ENCODE data around the gene RPGRIP1L. TPM values are rescaled to one million over a fixed set of nuclear protein-coding genes. Genes with fewer than 3 reads are reported as not detected.

Gene RPGRIP1L
- total RNA-seq, 1 experiment from 2014 or later, result 4.1 TPM

Other genes starting within 250 kb of the RPGRIP1L start
- 11.9 and 12.0 TPM in 2 replicates for gene AKTIP, start 200.7 kb downstream of the RPGRIP1L start, total RNA-seq (2014; rRNA removed; shearing (Covaris generic))
- gene FTO, start 297 bp upstream of the RPGRIP1L start, total RNA-seq (2014; rRNA removed; shearing (Covaris generic)), result 58.2 and 64.1 TPM in 2 replicates